Daoy (cell line): ENCODE results near the gene SGSM1. TPM values are rescaled to one million over a fixed set of nuclear protein-coding genes. Genes with fewer than 3 reads are reported as not detected.
"Not testable (repeated sequence)": the region's sequence is repeated elsewhere in the genome, so short reads cannot be mapped to it uniquely, and the experiment has no call there.

Source experiments
- DNase-seq: peaks from one replicate; pipeline ENCODE4 v3.0.0-alpha.2; 2015; ENCODE audit warnings: low read depth
- total RNA-seq: library from RNA; depleted of rRNA; stranded (reverse); fragments of >200 nt; shearing (Covaris generic); gene quantifications from 2 replicates; pipeline ENCODE4 v1.2.3, GENCODE V29; 2014

The SGSM1 gene
- total RNA-seq, 1 experiment from 2014 or later, result not detected

DNA sequence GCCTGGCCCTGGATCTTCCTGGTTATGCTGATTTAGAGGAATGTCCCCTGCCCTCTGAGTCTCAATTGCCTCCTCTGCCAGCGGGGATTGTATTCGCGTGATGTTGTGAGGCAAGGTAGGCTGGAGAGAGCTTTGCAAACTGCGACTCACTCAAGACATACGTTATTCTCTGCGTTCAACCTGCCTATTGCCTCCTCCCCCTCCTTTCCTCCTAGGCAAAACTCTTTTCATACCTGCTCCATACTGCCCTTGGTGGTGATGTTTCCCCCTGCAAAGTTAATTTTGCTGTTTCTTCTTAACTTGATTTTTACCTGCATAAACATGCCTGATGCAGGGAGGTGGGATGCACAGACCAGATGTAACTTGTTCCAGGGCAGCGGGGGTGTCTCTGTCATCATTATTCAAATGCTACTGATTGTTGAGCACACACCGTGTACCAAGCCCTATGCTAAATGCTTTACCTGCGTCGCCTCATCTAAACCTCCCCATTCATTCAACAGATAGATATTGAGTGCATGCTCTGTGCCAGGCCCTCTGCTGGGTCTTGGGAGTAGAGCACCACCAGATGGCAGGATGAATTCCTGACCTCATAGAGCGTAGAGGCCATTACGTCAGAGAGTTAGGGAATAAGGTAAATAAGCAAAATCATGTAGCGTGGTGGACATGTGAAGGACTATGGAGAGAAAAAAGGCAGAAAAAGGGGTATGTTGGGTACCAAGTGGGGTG lies 29.0 kb downstream of the SGSM1 start:
- no peak for DNase-seq

DNA sequence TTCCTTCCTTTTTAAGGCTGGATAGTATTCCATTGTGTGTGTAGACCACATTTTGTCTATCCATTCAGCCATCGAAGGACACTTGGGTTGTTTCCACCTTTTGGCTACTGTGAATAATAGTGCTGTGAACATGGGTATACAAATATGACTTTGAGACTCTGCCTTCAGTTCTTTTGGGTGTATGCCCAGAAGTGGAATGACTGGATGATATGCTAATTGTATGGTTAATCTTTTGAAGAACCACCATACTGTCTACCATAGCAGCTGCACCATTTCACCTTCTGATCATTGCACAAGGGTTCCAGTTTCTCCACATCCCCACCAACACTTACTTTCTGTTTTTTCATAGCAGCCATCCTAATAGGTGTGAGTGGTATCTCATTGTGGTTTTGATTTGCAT lies 30.3 kb downstream of the SGSM1 start:
- DNase-seq, result no peak

DNA sequence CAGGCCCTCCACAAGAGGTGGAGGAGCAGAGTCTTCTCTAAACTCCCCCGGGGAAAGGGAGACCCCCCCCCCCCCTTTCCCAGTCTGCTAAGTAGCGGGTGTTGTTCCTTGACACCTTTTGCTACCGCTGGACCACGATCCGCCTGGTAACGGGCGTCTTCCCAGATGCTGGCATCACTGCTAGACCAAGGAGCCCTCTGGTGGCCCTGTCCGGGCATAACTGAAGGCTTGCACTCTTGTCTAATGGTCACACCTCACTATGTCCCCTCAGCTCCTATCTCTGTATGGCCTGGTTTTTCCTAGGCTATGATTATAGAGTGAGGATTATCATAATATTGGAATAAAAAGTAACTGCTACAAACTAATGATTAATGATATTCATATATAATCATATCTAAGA lies 31.5 kb downstream of the SGSM1 start:
- not testable (repeated sequence) for DNase-seq

DNA sequence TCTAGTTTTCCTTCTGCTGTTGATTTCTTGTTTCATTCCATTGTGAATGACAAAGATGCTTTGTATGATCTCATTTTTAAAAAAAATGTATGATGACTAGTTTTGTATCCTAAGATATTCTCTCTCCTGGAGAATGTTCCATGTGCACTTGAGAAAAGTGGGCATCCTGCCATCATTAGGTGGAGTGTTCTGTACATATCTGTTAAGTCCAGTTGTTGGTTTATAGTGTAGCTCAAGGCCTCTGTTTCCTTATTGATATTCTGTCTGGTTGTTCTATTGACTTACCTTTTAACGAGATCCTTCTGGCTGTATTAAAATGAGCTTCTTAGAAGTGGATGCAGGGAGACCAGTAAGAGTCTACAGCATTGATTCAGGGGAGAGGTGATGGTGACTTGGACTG lies 35.2 kb downstream of the SGSM1 start:
- no peak for DNase-seq

DNA sequence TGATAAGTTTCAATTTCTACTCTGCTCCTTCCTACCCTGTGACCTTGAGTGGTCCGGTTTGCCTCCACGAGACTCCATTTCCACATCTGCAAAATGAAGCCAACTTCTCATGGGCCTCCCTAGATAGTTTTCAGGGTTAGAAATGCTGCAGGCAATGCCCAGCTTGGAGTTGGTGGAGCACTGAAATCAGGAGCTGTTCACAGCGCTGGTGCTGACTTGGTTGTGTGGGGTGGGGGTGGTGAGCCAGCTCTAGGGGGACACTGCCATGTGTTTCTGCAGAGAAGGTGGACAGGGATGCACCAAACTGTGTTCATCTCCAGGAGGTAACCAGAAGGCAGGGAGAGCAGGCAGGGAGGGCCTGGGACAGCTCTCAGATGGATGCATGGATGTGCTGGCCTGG lies 37.0 kb downstream of the SGSM1 start:
- no peak for DNase-seq

DNA sequence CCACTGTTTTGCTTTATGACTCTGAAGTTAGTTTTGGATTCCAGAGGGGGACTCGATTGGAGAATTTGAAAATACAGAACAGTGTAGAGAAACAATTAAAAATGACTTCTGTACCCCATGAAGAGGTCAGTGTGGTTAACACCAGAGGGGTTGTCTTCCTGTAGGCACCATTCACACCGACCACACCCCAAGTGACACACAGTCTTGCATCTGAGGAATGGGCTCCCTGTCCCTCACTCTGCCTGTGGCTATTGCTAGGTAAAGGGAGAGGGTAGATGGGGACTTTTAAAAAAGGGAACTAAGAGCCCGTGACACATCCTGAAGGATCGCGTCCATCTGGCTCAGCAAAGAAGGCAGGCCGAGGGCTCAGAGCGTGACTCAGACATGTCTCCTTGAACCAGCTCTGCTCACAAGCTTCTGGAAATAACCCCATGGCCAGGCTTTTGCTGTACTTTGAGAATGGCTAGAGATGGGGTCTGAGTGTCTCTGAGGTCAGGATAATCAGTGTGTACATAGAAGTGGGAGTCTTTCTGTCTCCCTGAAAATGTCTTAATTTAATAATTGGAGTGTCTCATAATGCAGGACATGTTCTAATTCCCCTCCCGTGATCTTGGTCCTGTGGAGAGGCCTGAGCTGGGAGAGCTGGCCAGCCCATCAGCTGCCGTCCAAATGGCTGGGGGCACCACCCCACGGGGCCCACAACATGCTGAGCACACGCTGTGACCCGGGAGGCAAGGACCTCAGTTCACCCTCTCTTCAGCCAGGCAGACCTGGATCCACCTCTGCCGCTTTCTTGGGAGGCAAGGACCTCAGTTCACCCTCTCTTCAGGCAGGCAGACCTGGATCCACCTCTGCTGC lies 39.3 kb downstream of the SGSM1 start:
- DNase-seq, result peak; percentile 69

DNA sequence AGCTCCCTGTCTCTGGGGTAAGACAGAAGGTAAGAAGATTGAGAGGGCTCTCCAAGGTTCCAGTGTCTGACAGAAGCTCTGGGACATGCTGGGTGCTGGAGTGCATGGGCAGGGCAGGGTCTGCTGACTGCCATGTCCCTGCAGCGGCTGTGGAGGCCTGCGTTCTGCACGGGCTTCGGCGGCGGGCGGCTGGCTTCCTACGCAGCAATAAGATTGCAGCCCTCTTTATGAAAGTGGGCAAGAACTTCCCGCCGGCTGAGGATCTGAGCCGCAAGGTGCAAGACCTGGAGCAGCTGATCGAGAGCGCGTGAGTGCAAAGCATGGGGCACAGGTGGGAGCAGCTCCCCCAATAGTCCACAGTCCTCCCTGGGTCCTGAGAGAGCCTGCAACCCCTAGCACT lies 41.5 kb downstream of the SGSM1 start:
- DNase-seq, result no peak

DNA sequence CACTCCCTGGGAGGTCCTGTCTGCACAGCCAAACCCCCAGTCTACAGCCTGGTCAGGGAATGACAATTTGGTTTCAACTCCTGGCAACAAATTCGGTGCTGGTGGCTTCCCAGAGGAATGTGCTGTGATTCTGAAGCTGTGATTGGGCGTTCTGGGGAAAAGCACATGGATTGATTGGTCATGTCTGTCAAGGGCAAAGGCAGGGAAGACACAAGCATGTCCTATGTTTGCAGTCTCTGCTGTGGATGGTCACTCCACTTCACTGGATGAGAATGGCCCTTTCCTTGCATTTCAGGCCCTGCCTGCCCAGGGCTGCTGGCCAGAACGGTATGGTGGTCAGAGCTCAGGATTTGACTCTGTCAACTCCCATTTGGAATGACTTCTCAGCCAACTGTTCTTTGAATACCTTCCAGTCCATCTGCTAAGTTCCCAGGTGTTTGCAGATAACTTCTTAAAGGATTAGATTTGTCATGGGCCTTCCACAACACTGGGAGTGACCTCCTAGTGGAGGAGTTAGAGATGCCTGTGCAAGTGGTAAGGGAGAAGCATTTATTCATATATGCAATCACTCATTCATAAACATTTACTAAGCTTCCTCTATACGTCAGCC lies 42.7 kb downstream of the SGSM1 start:
- DNase-seq, result no peak

DNA sequence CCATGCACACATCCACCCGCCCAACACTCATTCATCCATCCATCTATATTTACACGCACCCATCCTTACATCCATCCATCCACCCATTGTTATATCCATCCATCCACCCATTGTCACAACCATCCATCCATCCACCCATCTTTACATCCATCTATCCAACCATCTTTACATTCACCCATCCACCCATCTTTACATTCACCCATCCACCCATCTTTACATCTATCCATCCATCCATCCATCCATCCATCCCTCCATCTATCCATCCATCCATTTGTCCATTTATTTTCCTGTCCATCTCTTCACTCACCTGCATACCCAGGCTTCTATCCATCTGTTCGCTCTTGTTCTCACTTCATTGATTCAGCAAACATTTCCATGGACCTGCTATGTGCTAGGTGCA lies 49.8 kb downstream of the SGSM1 start:
- no peak for DNase-seq

DNA sequence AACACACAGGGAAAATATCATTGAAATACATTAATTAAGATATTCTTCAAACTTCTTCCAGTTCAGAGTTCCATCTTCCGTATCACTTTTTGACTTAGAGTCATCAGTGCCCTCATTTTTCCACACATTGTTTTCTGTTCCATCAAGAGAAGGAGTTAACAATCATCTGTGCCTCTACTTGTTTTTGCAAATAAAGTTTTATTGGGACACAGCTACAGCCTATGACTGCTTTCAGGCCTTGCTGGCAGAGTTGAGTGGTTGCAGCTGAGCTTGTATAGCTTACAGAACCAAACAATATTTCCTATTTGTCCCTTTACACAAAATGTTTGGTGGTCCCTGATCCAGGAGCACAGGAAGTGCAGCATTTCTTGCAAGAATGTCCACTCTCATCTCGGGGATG lies 51.6 kb downstream of the SGSM1 start:
- no peak for DNase-seq

DNA sequence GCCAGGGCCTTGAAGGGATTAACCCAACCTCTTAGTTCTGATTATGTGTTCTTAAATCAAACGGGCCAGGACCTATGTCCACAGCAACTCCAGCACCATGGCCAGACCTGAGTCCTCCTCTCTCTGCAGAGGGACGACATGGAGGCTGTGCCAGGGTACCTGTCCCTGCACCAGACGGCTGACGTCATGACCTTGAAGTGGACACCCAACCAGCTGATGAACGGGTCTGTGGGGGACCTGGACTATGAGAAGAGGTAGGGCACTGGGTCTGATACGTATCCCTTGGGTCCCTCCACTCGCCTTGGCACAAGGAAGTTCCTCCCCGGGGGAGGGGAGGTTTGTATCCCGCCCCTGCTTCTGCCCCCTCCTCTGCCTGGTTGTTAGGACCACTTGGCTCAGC lies 53.6 kb downstream of the SGSM1 start:
- DNase-seq, result no peak

DNA sequence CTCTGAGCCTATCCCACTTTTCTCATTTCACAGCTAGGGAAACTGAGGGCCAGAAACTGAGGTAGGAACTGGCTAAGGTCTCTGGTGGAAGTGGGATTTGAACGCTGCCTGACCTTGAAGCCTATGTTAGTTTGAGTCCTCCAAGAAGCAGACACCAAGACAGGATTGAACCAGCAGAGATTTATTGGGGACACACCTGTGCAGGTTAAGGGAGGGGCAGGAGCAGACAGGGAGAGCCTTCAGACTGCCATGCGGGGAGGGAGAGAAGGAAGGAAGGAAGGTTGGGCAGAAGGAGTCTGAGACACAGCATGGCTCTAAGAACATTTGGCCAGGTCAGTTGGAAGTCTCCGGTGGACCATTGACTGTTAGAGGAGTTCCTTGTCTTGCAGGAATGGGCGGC lies 59.5 kb downstream of the SGSM1 start:
- no peak for DNase-seq

DNA sequence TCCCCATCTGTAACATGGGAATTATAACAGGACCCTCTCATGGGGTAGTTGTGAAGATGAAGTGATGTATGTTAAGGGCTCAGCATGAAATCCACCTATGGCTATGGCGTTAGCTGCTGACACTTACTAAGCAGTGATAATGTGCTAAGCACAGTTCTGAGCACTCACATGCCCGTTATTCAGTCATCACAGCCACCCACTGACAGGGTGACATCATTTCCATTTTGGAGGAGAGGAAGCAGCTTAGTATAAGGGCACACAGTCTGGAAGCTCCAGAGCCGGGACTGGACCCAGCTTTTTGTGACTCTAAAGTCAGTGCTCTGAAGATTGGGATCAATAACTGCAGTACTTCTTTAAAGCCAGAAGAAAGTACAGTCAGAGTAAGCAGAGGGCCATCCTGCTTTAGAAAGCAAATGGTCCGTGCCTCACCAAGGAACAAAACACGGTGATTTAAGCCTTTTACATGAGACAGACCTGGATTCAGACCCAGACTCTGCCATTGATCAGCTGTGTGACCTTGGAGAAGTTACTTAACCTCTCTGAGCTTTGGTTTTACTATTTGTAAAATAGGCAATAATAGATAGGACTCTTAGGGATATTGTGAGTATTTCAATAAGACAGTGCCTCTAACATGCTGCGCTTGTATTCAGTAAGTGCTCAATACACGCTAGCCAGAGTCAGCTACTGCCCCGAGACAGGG lies 61.5 kb downstream of the SGSM1 start:
- DNase-seq, result peak; percentile 12

DNA sequence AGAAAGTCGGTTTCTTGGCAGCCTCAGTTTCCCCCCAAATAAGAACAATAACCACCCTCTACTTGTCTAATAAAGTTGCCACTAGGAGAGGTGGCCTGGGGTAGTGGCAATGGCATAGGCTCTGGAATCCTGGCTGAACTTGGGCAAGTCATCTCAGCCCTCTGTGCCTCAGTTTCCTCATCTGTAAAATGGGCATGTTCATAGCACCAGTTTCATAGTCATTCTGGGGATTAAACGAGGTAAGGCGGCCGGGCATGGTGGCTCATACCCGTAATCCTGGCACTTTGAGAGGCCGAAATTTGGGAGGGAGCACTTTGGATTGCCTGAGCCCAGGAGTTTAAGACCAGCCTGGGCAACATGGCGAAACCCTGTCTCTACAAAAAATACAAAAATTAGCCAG lies 63.0 kb downstream of the SGSM1 start:
- DNase-seq, result no peak

DNA sequence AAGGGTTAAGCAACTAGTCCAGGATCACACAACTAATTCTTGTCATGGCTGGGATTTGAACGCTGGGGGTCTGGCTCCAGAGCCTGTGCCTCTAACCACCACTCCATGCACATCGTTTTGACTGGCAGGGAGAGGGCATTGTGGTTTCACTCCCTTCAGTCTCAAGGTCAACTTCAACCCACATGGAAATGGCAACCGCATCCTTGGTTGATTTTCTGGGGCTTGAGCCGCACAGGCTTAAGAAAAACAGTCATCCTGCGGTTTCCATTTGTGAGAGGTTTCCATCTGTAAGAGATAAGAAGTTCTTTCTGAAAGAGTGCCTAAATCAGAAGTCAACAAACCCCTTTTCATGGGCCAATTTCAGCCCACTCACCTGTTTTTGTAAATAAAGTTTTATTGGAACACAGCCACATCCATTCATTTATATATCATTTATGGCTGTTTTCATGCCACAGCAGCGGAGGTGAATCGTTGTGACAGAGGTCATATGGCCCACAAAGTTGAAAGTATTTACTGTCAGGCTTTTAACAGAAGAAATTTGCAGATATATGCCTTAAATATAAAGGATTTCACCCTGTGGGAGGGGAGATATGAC lies 65.7 kb downstream of the SGSM1 start:
- peak; percentile 56 for DNase-seq

DNA sequence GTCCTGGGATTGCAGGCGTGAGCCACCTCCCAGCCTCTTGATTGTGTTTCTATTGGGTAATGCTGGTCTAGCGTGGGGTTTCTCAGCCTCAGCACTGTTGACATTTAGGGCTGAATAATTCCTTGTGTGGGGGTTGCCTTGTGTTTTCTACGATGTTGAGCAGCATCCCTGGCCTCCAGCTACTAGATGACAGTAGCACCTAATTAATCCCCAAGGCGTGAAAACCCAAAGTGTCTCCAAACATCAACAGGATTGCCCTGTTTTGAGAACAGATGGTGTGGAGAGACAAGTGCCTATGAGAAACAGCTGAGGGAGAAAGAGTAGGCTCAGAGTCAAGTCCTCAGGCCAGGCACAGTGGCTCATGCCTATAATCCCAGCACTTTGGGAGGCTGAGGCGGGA lies 67.2 kb downstream of the SGSM1 start:
- no peak for DNase-seq

DNA sequence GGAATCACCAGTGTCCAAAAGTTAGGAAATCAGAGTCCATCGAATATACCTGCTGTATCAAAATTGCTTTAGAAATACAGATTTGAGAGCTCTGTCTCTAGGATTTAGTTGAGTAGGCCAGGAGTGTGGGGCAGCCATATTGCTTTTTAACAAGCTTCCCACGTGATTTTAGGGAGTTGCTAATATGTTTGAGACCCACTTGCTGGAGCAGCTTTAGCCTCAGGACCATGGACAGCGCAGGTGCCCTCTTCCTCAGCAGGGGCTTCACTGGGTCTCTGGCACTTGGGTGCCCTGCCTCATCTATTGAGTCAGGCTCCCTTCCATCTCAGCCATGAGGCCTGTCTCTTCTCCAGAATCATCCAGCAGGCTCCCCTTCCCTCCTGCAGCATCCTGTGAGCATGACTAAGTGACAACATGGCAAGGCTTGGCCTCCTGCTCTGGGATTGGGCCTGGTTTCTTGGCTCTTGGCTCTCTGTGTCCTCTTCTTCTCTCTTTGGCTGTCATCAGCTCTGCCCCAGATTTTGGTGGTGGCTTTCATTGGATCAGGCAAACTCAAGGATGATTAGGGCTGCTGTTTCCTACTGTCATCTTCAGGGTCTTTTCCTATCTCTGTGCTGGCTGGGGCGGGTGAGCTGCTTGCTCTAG lies 70.0 kb downstream of the SGSM1 start:
- DNase-seq, result peak; percentile 49

DNA sequence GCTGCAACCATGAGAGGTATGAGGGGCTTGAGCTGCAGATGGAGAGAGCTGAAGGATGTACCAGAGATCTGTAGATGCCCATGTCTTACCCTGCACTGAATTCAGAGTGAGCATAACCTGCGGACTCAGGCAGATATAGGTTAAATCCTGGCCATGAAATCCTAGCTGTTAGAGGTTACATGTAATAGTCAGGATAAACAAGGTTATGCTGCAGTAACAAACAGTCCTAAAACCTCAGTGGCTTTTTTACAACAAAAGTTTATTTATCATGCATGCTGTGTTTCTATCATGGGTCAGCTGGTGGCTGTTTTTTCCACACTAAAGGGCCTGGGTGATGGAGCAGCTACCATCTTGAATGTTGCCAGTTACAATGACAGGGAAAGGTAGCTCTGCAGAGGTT lies 70.7 kb downstream of the SGSM1 start:
- DNase-seq, result no peak

DNA sequence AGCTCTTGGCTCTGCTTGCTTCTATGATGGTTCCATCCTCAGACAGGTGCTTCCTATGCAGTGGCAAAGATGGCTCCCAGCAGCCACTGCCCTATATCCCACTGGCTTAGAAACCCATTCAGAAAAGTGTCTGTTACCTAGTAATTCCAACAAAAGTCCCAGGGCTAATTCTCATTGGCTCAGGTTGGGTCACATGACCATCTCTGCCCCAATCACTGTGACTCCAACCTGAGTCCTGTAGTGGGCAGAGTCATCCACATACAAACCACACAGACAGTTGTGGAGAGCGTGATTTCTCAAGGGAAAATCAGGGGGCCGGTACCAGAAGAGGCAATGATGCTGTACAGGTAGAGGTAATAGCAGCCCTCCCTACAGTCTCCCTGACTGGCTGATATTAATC lies 73.0 kb downstream of the SGSM1 start:
- DNase-seq, result no peak

DNA sequence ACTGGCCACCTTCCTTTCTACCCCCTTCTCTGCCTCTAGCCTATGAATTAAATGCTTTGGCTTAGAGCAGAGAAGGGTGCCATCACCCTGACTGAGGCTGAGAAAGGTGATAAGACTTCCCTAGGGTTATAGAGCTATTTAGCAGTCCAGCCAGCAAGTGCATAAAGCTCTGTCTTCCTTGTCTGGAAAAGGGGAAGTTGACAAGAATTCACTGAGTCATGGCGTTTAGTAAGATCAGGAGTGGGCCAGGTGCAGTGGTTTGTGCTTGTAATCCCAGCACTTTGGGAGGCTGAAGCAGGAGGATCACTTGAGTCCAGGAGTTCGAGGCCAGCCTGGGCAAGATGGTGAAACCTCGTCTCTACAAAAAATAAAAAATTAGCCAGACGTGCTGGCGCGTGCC lies 77.4 kb downstream of the SGSM1 start:
- DNase-seq, result no peak

DNA sequence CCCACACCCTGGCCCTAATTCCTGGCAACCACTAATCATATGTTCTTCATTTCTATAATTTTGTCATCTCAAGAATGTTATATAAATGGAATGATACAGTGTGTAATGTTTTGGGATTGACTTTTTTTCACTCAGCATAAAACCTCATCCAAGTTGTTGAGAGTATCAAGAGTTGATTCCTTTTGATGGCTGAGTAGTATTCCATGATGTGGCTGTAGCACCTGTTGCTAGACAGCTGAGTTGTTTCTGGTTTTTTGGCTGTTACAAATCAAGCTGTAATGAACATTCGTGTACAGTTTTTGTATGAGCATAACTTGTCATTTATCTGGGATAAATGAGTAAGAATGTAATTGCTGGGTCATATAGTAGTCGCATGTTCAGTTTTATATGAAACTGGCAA lies 81.2 kb downstream of the SGSM1 start:
- no peak for DNase-seq
